ENCODE measurements around the gene ZNF490. TPM values are rescaled to one million over a fixed set of nuclear protein-coding genes. Genes with fewer than 3 reads are reported as not detected.

Gene ZNF490
- total and polyA plus RNA-seq, 10 of the 15 experiments (the other 5 are each of a cell fraction or from before 2014, with no cell fraction given) = 0.57 to 8.4 (median 3.2) TPM

GRCh38 chr19:12603714-12604113 lies 6.9 kb downstream of the ZNF490 start (continued):
- TF ChIP-seq SMC3 (IDR thresholded peaks at IDR 0.05; ENCODE audit: borderline replicate concordance, low read length) (no peak), PKNOX1 (IDR thresholded peaks at IDR 0.05) (peak; percentile 95), KAT2A (conservative IDR thresholded peaks at IDR 0.05; ENCODE audit: control insufficient read depth, low read depth, low read length) (no peak), NFYA (IDR thresholded peaks at IDR 0.05; ENCODE audit: borderline replicate concordance, low read depth, low read length) (no peak), NFIC (IDR thresholded peaks at IDR 0.05; ENCODE audit: low read depth, low read length) (no peak), E2F4 (IDR thresholded peaks at IDR 0.05; ENCODE audit: low read depth, low read length) (no peak), IKZF2 (IDR thresholded peaks at IDR 0.05) (peak in 1 of 2 experiments; percentile 19; a peak in 1 of 4 replicates), CEBPB (IDR thresholded peaks at IDR 0.05; ENCODE audit: borderline replicate concordance in 1 of 2, low read depth in 2 of 2, low read length in 2 of 2) (no peak), CHD4 (IDR thresholded peaks at IDR 0.05) (no peak), SMAD1 (IDR thresholded peaks at IDR 0.05; ENCODE audit: low read depth, partially characterized antibody) (no peak), EZH2 (IDR thresholded peaks at IDR 0.05; ENCODE audit: borderline replicate concordance, control insufficient read depth, low read depth, low read length) (no peak), USF1 (IDR thresholded peaks at IDR 0.05; ENCODE audit: borderline replicate concordance, extremely low read length, insufficient read depth, low read depth, low read length) (peak; percentile 33), BMI1 (IDR thresholded peaks at IDR 0.05; ENCODE audit: borderline replicate concordance) (peak; percentile 83), ESRRA (IDR thresholded peaks at IDR 0.05; ENCODE audit: low read length) (no peak), MXI1 (IDR thresholded peaks at IDR 0.05; ENCODE audit: low read depth, low read length) (peak; percentile 84), TAF1 (IDR thresholded peaks at IDR 0.05; ENCODE audit: borderline replicate concordance, low read depth, low read length) (no peak), MEF2B (IDR thresholded peaks at IDR 0.05; ENCODE audit: partially characterized antibody, poor library complexity, severe bottlenecking) (peak; percentile 57), POU2F2 (IDR thresholded peaks at IDR 0.05; ENCODE audit: borderline replicate concordance, low read depth, low read length) (peak; percentile 71; the same call in 1 of the 3 replicates), TARDBP (IDR thresholded peaks at IDR 0.05; ENCODE audit: borderline replicate concordance) (no peak), CBFB (IDR thresholded peaks at IDR 0.05; ENCODE audit: low read depth) (0 out of 2 replicates have a peak, but pooled peaks have one; percentile 27), ZNF384 (IDR thresholded peaks at IDR 0.05; ENCODE audit: borderline replicate concordance, low read depth, low read length) (peak; percentile 51; the same call in 1 of the 2 replicates), RELA (IDR thresholded peaks at IDR 0.05; ENCODE audit: borderline replicate concordance, partially characterized antibody) (no peak)
- TF ChIP-seq, protein P1, sequence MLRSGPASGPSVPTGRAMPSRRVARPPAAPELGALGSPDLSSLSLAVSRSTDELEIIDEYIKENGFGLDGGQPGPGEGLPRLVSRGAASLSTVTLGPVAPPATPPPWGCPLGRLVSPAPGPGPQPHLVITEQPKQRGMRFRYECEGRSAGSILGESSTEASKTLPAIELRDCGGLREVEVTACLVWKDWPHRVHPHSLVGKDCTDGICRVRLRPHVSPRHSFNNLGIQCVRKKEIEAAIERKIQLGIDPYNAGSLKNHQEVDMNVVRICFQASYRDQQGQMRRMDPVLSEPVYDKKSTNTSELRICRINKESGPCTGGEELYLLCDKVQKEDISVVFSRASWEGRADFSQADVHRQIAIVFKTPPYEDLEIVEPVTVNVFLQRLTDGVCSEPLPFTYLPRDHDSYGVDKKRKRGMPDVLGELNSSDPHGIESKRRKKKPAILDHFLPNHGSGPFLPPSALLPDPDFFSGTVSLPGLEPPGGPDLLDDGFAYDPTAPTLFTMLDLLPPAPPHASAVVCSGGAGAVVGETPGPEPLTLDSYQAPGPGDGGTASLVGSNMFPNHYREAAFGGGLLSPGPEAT (IDR thresholded peaks at IDR 0.05; ENCODE audit: low read depth) = no peak

All from GM12878 (cell line).